Measurements from ENCODE around the gene ATE1. TPM values are rescaled to one million over a fixed set of nuclear protein-coding genes. Genes with fewer than 3 reads are reported as not detected.
"Not testable (repeated sequence)": the region's sequence is repeated elsewhere in the genome, so short reads cannot be mapped to it uniquely, and the experiment has no call there.

The ATE1 gene
- total and polyA plus RNA-seq, 2 donors (not counting 1 experiment from before 2014, with no cell fraction given) = 8.2 to 32.0 TPM

GRCh38 chr10:121702351-121703320 is 225.2 kb downstream of the ATE1 start:
- Histone ChIP-seq H3K27ac (ENCODE audit: low read length in 2 of 2) (no peak overlapping the region), H3K4me2 (replicated peaks; ENCODE audit: low read depth, low read length, poor library complexity, severe bottlenecking) (no peak overlapping the region), H4K20me1 (ENCODE audit: control insufficient read depth, insufficient read depth, low read length, poor library complexity, severe bottlenecking) (no peaks in the 10 kb centered on the region), H3K4me1 (ENCODE audit: control insufficient read depth in 2 of 2, insufficient read depth in 2 of 2, low read length in 2 of 2) (no peaks in the 10 kb centered on the region), H3K27me3 (replicated peaks in 1 of 4; ENCODE audit: control extremely low read depth in 1 of 4, control insufficient read depth in 3 of 4, insufficient read depth in 4 of 4, low read length in 3 of 4) (no peaks in the 10 kb centered on the region), H3K79me2 (ENCODE audit: control insufficient read depth, insufficient read depth, low read length) (no peaks in the 10 kb centered on the region), H3K9ac (ENCODE audit: low read length) (no peak overlapping the region), H3K4me3 (ENCODE audit: control extremely low read depth in 1 of 5, extremely low read depth in 1 of 5, insufficient read depth in 1 of 5, low read depth in 2 of 5, low read length in 4 of 5) (no peak overlapping the region), H3K9me3 (ENCODE audit: control extremely low read depth in 1 of 3, control insufficient read depth in 2 of 3, insufficient read depth in 1 of 3, low read length in 2 of 3) (peaks cover 0 to 6% (median 4%) of the 10 kb centered on the region in 3 donors), H3K36me3 (replicated peaks in 1 of 2; ENCODE audit: control extremely low read depth in 1 of 2, control insufficient read depth in 1 of 2, extremely low read depth in 1 of 2, insufficient read depth in 2 of 2, low read length in 1 of 2) (no peaks in the 10 kb centered on the region), H2AFZ (ENCODE audit: insufficient read depth, low read depth, low read length, poor library complexity, severe bottlenecking) (no peak overlapping the region)
- H3K4me1 Mint-ChIP-seq = no peaks in the 10 kb centered on the region
- H3K27ac Mint-ChIP-seq = no peak overlapping the region
- ATAC-seq (ENCODE audit: low read depth) = no peak
- POLR2A ChIA-PET = no interaction called here
- intact Hi-C loops (cut with micrococcal nuclease) = no loop called here
- peaks cover 8% of the 10 kb centered on the region for H3K27me3 Mint-ChIP-seq
- peaks cover 6% of the 10 kb centered on the region for H3K9me3 Mint-ChIP-seq (ENCODE audit: insufficient read depth)
- 88% methylated on average over 7 of the region's 13 CpGs for WGBS (ENCODE audit: insufficient coverage)
- TF ChIP-seq, protein P1, sequence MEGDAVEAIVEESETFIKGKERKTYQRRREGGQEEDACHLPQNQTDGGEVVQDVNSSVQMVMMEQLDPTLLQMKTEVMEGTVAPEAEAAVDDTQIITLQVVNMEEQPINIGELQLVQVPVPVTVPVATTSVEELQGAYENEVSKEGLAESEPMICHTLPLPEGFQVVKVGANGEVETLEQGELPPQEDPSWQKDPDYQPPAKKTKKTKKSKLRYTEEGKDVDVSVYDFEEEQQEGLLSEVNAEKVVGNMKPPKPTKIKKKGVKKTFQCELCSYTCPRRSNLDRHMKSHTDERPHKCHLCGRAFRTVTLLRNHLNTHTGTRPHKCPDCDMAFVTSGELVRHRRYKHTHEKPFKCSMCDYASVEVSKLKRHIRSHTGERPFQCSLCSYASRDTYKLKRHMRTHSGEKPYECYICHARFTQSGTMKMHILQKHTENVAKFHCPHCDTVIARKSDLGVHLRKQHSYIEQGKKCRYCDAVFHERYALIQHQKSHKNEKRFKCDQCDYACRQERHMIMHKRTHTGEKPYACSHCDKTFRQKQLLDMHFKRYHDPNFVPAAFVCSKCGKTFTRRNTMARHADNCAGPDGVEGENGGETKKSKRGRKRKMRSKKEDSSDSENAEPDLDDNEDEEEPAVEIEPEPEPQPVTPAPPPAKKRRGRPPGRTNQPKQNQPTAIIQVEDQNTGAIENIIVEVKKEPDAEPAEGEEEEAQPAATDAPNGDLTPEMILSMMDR (IDR thresholded peaks at IDR 0.05) = no peak
- TF ChIP-seq EZH2 (IDR thresholded peaks at IDR 0.05; ENCODE audit: borderline replicate concordance, insufficient read depth, low read depth, low read length, poor library complexity, severe bottlenecking) = no peak
- H3K4me3 Mint-ChIP-seq = no peak overlapping the region
- CTCF ChIA-PET = no interaction called here
- DNase-seq = no peak

- no peak overlapping the region for H3K4me2 ChIP-seq (replicated peaks; ENCODE audit: low read depth, low read length, poor library complexity, severe bottlenecking)
- CTCF ChIA-PET = no interaction called here
- H3K9ac ChIP-seq (ENCODE audit: low read length) = no peak overlapping the region
- no peak overlapping the region for H3K27ac ChIP-seq (ENCODE audit: low read length in 2 of 2)
- peaks cover 0 to 6% (median 4%) of the 10 kb centered on the region in 3 donors for H3K9me3 ChIP-seq (ENCODE audit: control extremely low read depth in 1 of 3, control insufficient read depth in 2 of 3, insufficient read depth in 1 of 3, low read length in 2 of 3)
- TF ChIP-seq EZH2 (IDR thresholded peaks at IDR 0.05; ENCODE audit: borderline replicate concordance, insufficient read depth, low read depth, low read length, poor library complexity, severe bottlenecking) = no peak
- TF ChIP-seq, protein P1 (IDR thresholded peaks at IDR 0.05) = no peak
- intact Hi-C loops (cut with micrococcal nuclease) = no loop called here
- POLR2A ChIA-PET = no interaction called here
- Mint-ChIP-seq H3K27ac (no peak overlapping the region), H3K4me1 (no peaks in the 10 kb centered on the region), H3K27me3 (no peaks in the 10 kb centered on the region), H3K4me3 (no peak overlapping the region), H3K9me3 (ENCODE audit: insufficient read depth) (peaks cover 6% of the 10 kb centered on the region)
- no CpG with 5 or more reads among the region's 1 CpG for WGBS (ENCODE audit: insufficient coverage)
- H3K27me3 ChIP-seq (replicated peaks in 1 of 4; ENCODE audit: control extremely low read depth in 1 of 4, control insufficient read depth in 3 of 4, insufficient read depth in 4 of 4, low read length in 3 of 4) = no peaks in the 10 kb centered on the region
- ATAC-seq (ENCODE audit: low read depth) (no peak), DNase-seq (no peak)
- no peaks in the 10 kb centered on the region for H4K20me1 ChIP-seq (ENCODE audit: control insufficient read depth, insufficient read depth, low read length, poor library complexity, severe bottlenecking)
- no peaks in the 10 kb centered on the region for H3K4me1 ChIP-seq (ENCODE audit: control insufficient read depth in 2 of 2, insufficient read depth in 2 of 2, low read length in 2 of 2)
- no peaks in the 10 kb centered on the region for H3K36me3 ChIP-seq (replicated peaks in 1 of 2; ENCODE audit: control extremely low read depth in 1 of 2, control insufficient read depth in 1 of 2, extremely low read depth in 1 of 2, insufficient read depth in 2 of 2, low read length in 1 of 2)
- H3K4me3 ChIP-seq (ENCODE audit: control extremely low read depth in 1 of 5, extremely low read depth in 1 of 5, insufficient read depth in 1 of 5, low read depth in 2 of 5, low read length in 4 of 5) = no peak overlapping the region
- no peaks in the 10 kb centered on the region for H3K79me2 ChIP-seq (ENCODE audit: control insufficient read depth, insufficient read depth, low read length)
- H2AFZ ChIP-seq (ENCODE audit: insufficient read depth, low read depth, low read length, poor library complexity, severe bottlenecking) = no peak overlapping the region
Measured at GRCh38 chr10:121700416-121700815, 227.4 kb downstream of the ATE1 start.

GRCh38 chr10:121699703-121700102 is 228.1 kb downstream of the ATE1 start:
- no CpG with 5 or more reads among the region's 3 CpGs for WGBS (ENCODE audit: insufficient coverage)
- H3K27ac Mint-ChIP-seq; DNase-seq; H3K9ac ChIP-seq (ENCODE audit: low read length); H3K9me3 ChIP-seq (ENCODE audit: control extremely low read depth in 1 of 3, control insufficient read depth in 2 of 3, insufficient read depth in 1 of 3, low read length in 2 of 3); H3K27me3 ChIP-seq (replicated peaks in 1 of 4; ENCODE audit: control extremely low read depth in 1 of 4, control insufficient read depth in 3 of 4, insufficient read depth in 4 of 4, low read length in 3 of 4); H2AFZ ChIP-seq (ENCODE audit: insufficient read depth, low read depth, low read length, poor library complexity, severe bottlenecking); H3K4me1 Mint-ChIP-seq; POLR2A ChIA-PET; CTCF ChIA-PET; H3K4me3 ChIP-seq (ENCODE audit: control extremely low read depth in 1 of 5, extremely low read depth in 1 of 5, insufficient read depth in 1 of 5, low read depth in 2 of 5, low read length in 4 of 5); H3K9me3 Mint-ChIP-seq (ENCODE audit: insufficient read depth); H3K27me3 Mint-ChIP-seq; H3K4me2 ChIP-seq (replicated peaks; ENCODE audit: low read depth, low read length, poor library complexity, severe bottlenecking); H3K4me1 ChIP-seq (ENCODE audit: control insufficient read depth in 2 of 2, insufficient read depth in 2 of 2, low read length in 2 of 2); H3K27ac ChIP-seq (ENCODE audit: low read length in 2 of 2); H3K79me2 ChIP-seq (ENCODE audit: control insufficient read depth, insufficient read depth, low read length); H4K20me1 ChIP-seq (ENCODE audit: control insufficient read depth, insufficient read depth, low read length, poor library complexity, severe bottlenecking); intact Hi-C loops (cut with micrococcal nuclease); H3K4me3 Mint-ChIP-seq; ATAC-seq (ENCODE audit: low read depth); H3K36me3 ChIP-seq (replicated peaks in 1 of 2; ENCODE audit: control extremely low read depth in 1 of 2, control insufficient read depth in 1 of 2, extremely low read depth in 1 of 2, insufficient read depth in 2 of 2, low read length in 1 of 2): not testable (repeated sequence)

Measured in B cell (primary cell).